HL-60 (cell line): ENCODE data around the gene ZNF593.

ENCODE experiments used
- TF ChIP-seq, protein P1 (sequence below): IDR thresholded peaks from 2 replicates; pipeline ENCODE4 v1.6.1; 2012; ENCODE audit warnings: low read depth; ENCODE audit not compliant: insufficient replicate concordance
- TF ChIP-seq, protein P2 (sequence below): IDR thresholded peaks from one replicate; pipeline ENCODE4 v1.5.1; 2011; ENCODE audit warnings: low read length, control low read depth, inconsistent platforms; ENCODE audit not compliant: insufficient read depth

DNA sequence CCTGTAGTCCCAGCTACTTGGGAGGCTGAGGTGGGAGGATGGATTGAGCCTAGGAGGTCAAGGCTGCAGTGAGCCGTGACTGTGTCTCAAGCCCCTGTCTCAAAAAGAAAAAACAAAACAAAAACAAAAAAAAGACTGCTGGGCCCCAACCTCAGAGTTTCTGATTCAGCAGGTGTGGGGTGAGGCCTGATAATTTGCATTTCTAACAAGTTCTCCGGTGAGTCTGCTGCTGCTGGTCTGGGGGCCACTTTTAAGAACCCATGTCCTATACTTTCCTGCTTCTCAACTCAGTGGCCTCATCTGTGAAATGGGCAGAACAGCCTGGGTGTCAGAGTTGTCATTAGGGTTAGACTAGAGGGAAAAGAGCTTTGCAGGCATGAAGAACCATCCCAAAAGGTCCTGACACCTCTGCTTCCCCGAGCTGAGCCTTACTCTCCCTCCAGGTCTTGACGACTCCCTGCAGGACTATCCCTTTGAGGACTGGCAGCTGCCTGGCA, 10.3 kb downstream of the ZNF593 start:
- TF ChIP-seq, protein P1, sequence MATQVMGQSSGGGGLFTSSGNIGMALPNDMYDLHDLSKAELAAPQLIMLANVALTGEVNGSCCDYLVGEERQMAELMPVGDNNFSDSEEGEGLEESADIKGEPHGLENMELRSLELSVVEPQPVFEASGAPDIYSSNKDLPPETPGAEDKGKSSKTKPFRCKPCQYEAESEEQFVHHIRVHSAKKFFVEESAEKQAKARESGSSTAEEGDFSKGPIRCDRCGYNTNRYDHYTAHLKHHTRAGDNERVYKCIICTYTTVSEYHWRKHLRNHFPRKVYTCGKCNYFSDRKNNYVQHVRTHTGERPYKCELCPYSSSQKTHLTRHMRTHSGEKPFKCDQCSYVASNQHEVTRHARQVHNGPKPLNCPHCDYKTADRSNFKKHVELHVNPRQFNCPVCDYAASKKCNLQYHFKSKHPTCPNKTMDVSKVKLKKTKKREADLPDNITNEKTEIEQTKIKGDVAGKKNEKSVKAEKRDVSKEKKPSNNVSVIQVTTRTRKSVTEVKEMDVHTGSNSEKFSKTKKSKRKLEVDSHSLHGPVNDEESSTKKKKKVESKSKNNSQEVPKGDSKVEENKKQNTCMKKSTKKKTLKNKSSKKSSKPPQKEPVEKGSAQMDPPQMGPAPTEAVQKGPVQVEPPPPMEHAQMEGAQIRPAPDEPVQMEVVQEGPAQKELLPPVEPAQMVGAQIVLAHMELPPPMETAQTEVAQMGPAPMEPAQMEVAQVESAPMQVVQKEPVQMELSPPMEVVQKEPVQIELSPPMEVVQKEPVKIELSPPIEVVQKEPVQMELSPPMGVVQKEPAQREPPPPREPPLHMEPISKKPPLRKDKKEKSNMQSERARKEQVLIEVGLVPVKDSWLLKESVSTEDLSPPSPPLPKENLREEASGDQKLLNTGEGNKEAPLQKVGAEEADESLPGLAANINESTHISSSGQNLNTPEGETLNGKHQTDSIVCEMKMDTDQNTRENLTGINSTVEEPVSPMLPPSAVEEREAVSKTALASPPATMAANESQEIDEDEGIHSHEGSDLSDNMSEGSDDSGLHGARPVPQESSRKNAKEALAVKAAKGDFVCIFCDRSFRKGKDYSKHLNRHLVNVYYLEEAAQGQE: no peak
- TF ChIP-seq, protein P2, sequence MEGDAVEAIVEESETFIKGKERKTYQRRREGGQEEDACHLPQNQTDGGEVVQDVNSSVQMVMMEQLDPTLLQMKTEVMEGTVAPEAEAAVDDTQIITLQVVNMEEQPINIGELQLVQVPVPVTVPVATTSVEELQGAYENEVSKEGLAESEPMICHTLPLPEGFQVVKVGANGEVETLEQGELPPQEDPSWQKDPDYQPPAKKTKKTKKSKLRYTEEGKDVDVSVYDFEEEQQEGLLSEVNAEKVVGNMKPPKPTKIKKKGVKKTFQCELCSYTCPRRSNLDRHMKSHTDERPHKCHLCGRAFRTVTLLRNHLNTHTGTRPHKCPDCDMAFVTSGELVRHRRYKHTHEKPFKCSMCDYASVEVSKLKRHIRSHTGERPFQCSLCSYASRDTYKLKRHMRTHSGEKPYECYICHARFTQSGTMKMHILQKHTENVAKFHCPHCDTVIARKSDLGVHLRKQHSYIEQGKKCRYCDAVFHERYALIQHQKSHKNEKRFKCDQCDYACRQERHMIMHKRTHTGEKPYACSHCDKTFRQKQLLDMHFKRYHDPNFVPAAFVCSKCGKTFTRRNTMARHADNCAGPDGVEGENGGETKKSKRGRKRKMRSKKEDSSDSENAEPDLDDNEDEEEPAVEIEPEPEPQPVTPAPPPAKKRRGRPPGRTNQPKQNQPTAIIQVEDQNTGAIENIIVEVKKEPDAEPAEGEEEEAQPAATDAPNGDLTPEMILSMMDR: no peak
